H9 (cell line): ENCODE measurements around the gene THTPA. TPM values are rescaled to one million over a fixed set of nuclear protein-coding genes. Genes with fewer than 3 reads are reported as not detected.
A peak's percentile ranks its signal among the peaks of the same experiment; 100 is the strongest.

ENCODE experiments used
- DNase-seq: peaks from one replicate; pipeline ENCODE4 v3.0.0-alpha.2; 2017
- H2AFZ ChIP-seq: one replicate; pipeline ENCODE4 v1.6.1; 2013; ENCODE audit warnings: mild to moderate bottlenecking, low read length, control low read depth, moderate library complexity
- H2AK5ac ChIP-seq: 2 replicates; pipeline ENCODE4 v1.6.1; 2013; ENCODE audit warnings: low read length, control low read depth, mixed read lengths; ENCODE audit not compliant: insufficient read length
- H2BK120ac ChIP-seq: one replicate; pipeline ENCODE4 v1.6.1; 2013; ENCODE audit warnings: low read depth, mild to moderate bottlenecking, low read length, control low read depth, inconsistent platforms; ENCODE audit not compliant: poor library complexity, severe bottlenecking
- H2BK12ac ChIP-seq: 2 replicates; pipeline ENCODE4 v1.6.1; 2013; ENCODE audit warnings: low read length, control low read depth, mixed read lengths, low read depth; ENCODE audit not compliant: insufficient read length
- H2BK15ac ChIP-seq: 2 replicates; pipeline ENCODE4 v1.6.1; 2013; ENCODE audit warnings: low read depth, low read length, control low read depth
- H2BK20ac ChIP-seq: one replicate; pipeline ENCODE4 v1.6.1; 2013; ENCODE audit warnings: low read depth, mild to moderate bottlenecking, low read length, control low read depth, inconsistent platforms; ENCODE audit not compliant: poor library complexity, severe bottlenecking
- H2BK5ac ChIP-seq: 2 replicates; pipeline ENCODE4 v1.6.1; 2013; ENCODE audit warnings: low read length, control low read depth, mixed read lengths; ENCODE audit not compliant: insufficient read length
- H3K14ac ChIP-seq: 2 replicates; pipeline ENCODE4 v1.6.1; 2013; ENCODE audit warnings: low read length, control low read depth; ENCODE audit not compliant: insufficient read depth
- H3K18ac ChIP-seq: 2 replicates; pipeline ENCODE4 v1.6.1; 2013; ENCODE audit warnings: low read depth, mild to moderate bottlenecking, mixed read lengths, low read length, control low read depth; ENCODE audit not compliant: insufficient read length
- H3K23ac ChIP-seq: 2 replicates; pipeline ENCODE4 v1.6.1; 2013; ENCODE audit warnings: low read length, control low read depth, mixed read lengths, low read depth; ENCODE audit not compliant: insufficient read length
- H3K23me2 ChIP-seq: 2 replicates; pipeline ENCODE4 v1.6.1; 2013; ENCODE audit warnings: low read depth, mild to moderate bottlenecking, mixed read lengths, low read length, control low read depth; ENCODE audit not compliant: insufficient read length, poor library complexity, severe bottlenecking
- H3K27ac ChIP-seq: 2 replicates; pipeline ENCODE4 v1.5.1; 2013; ENCODE audit warnings: low read length, control low read depth, mixed read lengths, low read depth; ENCODE audit not compliant: insufficient read length
- H3K27me3 ChIP-seq: 2 replicates; pipeline ENCODE4 v1.6.1; 2013; ENCODE audit warnings: low read length, control low read depth, inconsistent platforms; ENCODE audit not compliant: insufficient read depth
- H3K4ac ChIP-seq: 2 replicates; pipeline ENCODE4 v1.6.1; 2013; ENCODE audit warnings: low read depth, mild to moderate bottlenecking, control low read depth, inconsistent platforms, low read length, moderate library complexity
- H3K4me1 ChIP-seq: 2 replicates; pipeline ENCODE4 v1.6.1; 2013; ENCODE audit warnings: low read length, control low read depth, inconsistent platforms; ENCODE audit not compliant: insufficient read depth
- H3K4me2 ChIP-seq: 2 replicates; pipeline ENCODE4 v1.6.1; 2013; ENCODE audit warnings: low read length, control low read depth, mixed read lengths; ENCODE audit not compliant: insufficient read length, insufficient read depth
- H3K56ac ChIP-seq: 2 replicates; pipeline ENCODE4 v1.6.1; 2013; ENCODE audit warnings: low read depth, mild to moderate bottlenecking, mixed read lengths, low read length, control low read depth; ENCODE audit not compliant: insufficient read length
- H3K79me1 ChIP-seq: 2 replicates; pipeline ENCODE4 v1.6.1; 2013; ENCODE audit warnings: low read depth, mild to moderate bottlenecking, moderate library complexity, low read length, control low read depth, inconsistent platforms; ENCODE audit not compliant: insufficient read depth, poor library complexity, severe bottlenecking
- H3K79me2 ChIP-seq: 2 replicates; pipeline ENCODE4 v1.6.1; 2013; ENCODE audit warnings: low read length, control low read depth, inconsistent platforms; ENCODE audit not compliant: insufficient read depth
- H3K9ac ChIP-seq: 2 replicates; pipeline ENCODE4 v1.6.1; 2013; ENCODE audit warnings: low read length, control low read depth, mixed read lengths; ENCODE audit not compliant: insufficient read length; ENCODE audit errors: extremely low read depth
- H3K9me3 ChIP-seq: one replicate; pipeline ENCODE4 v1.6.1; 2013; ENCODE audit warnings: low read depth, low read length, inconsistent platforms; ENCODE audit not compliant: control insufficient read depth
- H3T11ph ChIP-seq: one replicate; pipeline ENCODE4 v1.6.1; 2013; ENCODE audit warnings: mild to moderate bottlenecking, low read length, control low read depth, inconsistent platforms
- H4K20me1 ChIP-seq: one replicate; pipeline ENCODE4 v1.6.1; 2013; ENCODE audit not compliant: control insufficient read depth, insufficient read length, insufficient read depth
- H4K5ac ChIP-seq: 2 replicates; pipeline ENCODE4 v1.6.1; 2013; ENCODE audit warnings: low read depth, mild to moderate bottlenecking, mixed read lengths, low read length, control low read depth; ENCODE audit not compliant: insufficient read length
- H4K8ac ChIP-seq: replicated peaks from 2 replicates; pipeline ENCODE4 v1.6.1; 2013; ENCODE audit warnings: low read length, control low read depth, mixed read lengths, low read depth; ENCODE audit not compliant: insufficient read length
- H4K91ac ChIP-seq: 2 replicates; pipeline ENCODE4 v1.6.1; 2013; ENCODE audit warnings: low read depth, mild to moderate bottlenecking, moderate library complexity, mixed read lengths, low read length, control low read depth; ENCODE audit not compliant: insufficient read length
- H3K27ac Mint-ChIP-seq, 3 experiments: 2 replicates in 2 of 3; 3 replicates in 1 of 3; pipeline ENCODE4 v1.8.0; 2020 to 2021; ENCODE audit warnings: mixed read lengths in 3 of 3, mild to moderate bottlenecking in 1 of 3, moderate library complexity in 1 of 3
- H3K27me3 Mint-ChIP-seq: 2 replicates; pipeline ENCODE4 v1.8.0; 2021; ENCODE audit warnings: low read depth, mild to moderate bottlenecking, moderate library complexity, mixed read lengths
- H3K36me3 Mint-ChIP-seq, 3 experiments: 2 replicates in 2 of 3; 3 replicates in 1 of 3; pipeline ENCODE4 v1.8.0; 2020 to 2021; ENCODE audit warnings: low read depth in 3 of 3, mixed read lengths in 3 of 3; ENCODE audit not compliant: insufficient read depth in 1 of 3
- H3K4me1 Mint-ChIP-seq, 2 experiments: 2 replicates each; pipeline ENCODE4 v1.8.0; 2020; ENCODE audit warnings: mixed read lengths in 2 of 2
- H3K4me3 Mint-ChIP-seq, 2 experiments: 2 replicates in 1 of 2; 3 replicates in 1 of 2; pipeline ENCODE4 v1.8.0; 2020 to 2021; ENCODE audit warnings: mild to moderate bottlenecking in 2 of 2, mixed read lengths in 2 of 2, moderate library complexity in 1 of 2
- H3K9me3 Mint-ChIP-seq, 2 experiments: 2 replicates in 1 of 2; 3 replicates in 1 of 2; pipeline ENCODE4 v1.8.0; 2020; ENCODE audit warnings: mild to moderate bottlenecking in 2 of 2, mixed read lengths in 2 of 2, moderate library complexity in 1 of 2
- CTCF ChIP-seq: fragments of 200-600 bp; sonication (generic); conservative IDR thresholded peaks from 3 replicates; pipeline ENCODE4 v1.8.0; 2021; ENCODE audit warnings: antibody characterized with exemption, mild to moderate bottlenecking
- WGBS: extraction: QIAGEN DNeasy Blood & Tissue Kit; methylation state at CpG from one replicate; pipeline ENCODE4 v1.1.7; 2013; ENCODE audit warnings: missing lambda C conversion rate, low lambda C conversion rate, mixed read lengths; ENCODE audit not compliant: insufficient read length; ENCODE audit errors: extremely low coverage; 5-methylcytosine and 5-hydroxymethylcytosine counted together
- total RNA-seq: library from RNA; stranded (reverse); gene quantifications from 2 replicates; pipeline ENCODE4 v1.2.1, GENCODE V29; 2021

The THTPA gene
- total RNA-seq, 1 experiment from 2014 or later, result 15.6 TPM

GRCh38 chr14:23537351-23538049 is 18.6 kb upstream of the THTPA start:
- Histone ChIP-seq H3K14ac (peak overlapping the region; percentile 54), H3K4me1 (peaks cover 18% of the 10 kb centered on the region; the same call in 1 of the 2 replicates), H4K8ac (peak overlapping the region; percentile 26), H3T11ph (peak overlapping the region; percentile 68), H2BK5ac (peak overlapping the region; percentile 73), H3K27me3 (no peaks in the 10 kb centered on the region), H3K23ac (no peak overlapping the region), H3K4me2 (peak overlapping the region; percentile 89), H3K79me2 (no peaks in the 10 kb centered on the region), H3K9me3 (no peaks in the 10 kb centered on the region), H2AFZ (no peak overlapping the region), H2BK12ac (peak overlapping the region; percentile 4), H4K91ac (peak overlapping the region; percentile 18), H4K5ac (peak overlapping the region; percentile 23), H3K79me1 (no peaks in the 10 kb centered on the region), H3K18ac (peak overlapping the region; percentile 69), H2BK20ac (no peak overlapping the region), H2AK5ac (peak overlapping the region; percentile 10), H3K56ac (peak overlapping the region; percentile 76), H4K20me1 (no peaks in the 10 kb centered on the region), H2BK15ac (no peak overlapping the region), H3K23me2 (peaks cover 19% of the 10 kb centered on the region), H3K27ac (peak overlapping the region; percentile 96), H3K4ac (no peak overlapping the region; the same call in 1 of the 2 replicates), H3K9ac (peak overlapping the region; percentile 84), H2BK120ac (peak overlapping the region; percentile 1)
- Mint-ChIP-seq H3K4me1 (peaks cover 53 to 54% of the 10 kb centered on the region in 2 experiments), H3K27me3 (no peaks in the 10 kb centered on the region), H3K4me3 (peak overlapping the region; percentile 80 to 89), H3K9me3 (no peaks in the 10 kb centered on the region; a peak in 1 of 5 replicates), H3K27ac (peak overlapping the region; percentile 98 to 99 (median 99)), H3K36me3 (peaks cover 27 to 36% (median 36%) of the 10 kb centered on the region in 3 experiments; a peak in 6 of 7 replicates)
- WGBS, result no CpG with 5 or more reads among the region's 13 CpGs
- peak; percentile 40; the same call in 2 of the 3 replicates for TF ChIP-seq CTCF
- DNase-seq, result peak; percentile 95
